OCI-LY1 (cell line): ENCODE measurements around the gene DUSP5.

Experiments
- H2AFZ ChIP-seq: fragments of 200-600 bp; sonication (generic), shearing (Covaris generic); 2 replicates; pipeline ENCODE4 v1.6.0; 2014; ENCODE audit warnings: antibody characterized with exemption, mild to moderate bottlenecking, low read length
- H3F3A ChIP-seq: fragments of 200-600 bp; sonication (generic), shearing (Covaris generic); 2 replicates; pipeline ENCODE4 v1.6.0; 2014; ENCODE audit warnings: mild to moderate bottlenecking, antibody characterized with exemption, low read length, moderate library complexity; ENCODE audit not compliant: insufficient read depth
- H3K27ac ChIP-seq: fragments of 200-600 bp; sonication (generic); 2 replicates; pipeline ENCODE4 v1.5.1; 2014; ENCODE audit warnings: low read length, mixed run types, mild to moderate bottlenecking, low read depth; ENCODE audit not compliant: poor library complexity, severe bottlenecking
- H3K27me3 ChIP-seq: fragments of 200-600 bp; sonication (generic); 2 replicates; pipeline ENCODE4 v1.6.0; 2014; ENCODE audit warnings: antibody characterized with exemption, mild to moderate bottlenecking, low read length, moderate library complexity; ENCODE audit not compliant: insufficient read depth
- H3K36me3 ChIP-seq: fragments of 200-600 bp; sonication (generic); 2 replicates; pipeline ENCODE4 v1.6.1; 2014; ENCODE audit warnings: mild to moderate bottlenecking, antibody characterized with exemption, low read length, moderate library complexity, mixed read lengths; ENCODE audit not compliant: insufficient read depth
- H3K4me1 ChIP-seq: fragments of 200-600 bp; sonication (generic); 2 replicates; pipeline ENCODE4 v1.5.1; 2014; ENCODE audit warnings: mild to moderate bottlenecking, low read length, moderate library complexity; ENCODE audit not compliant: insufficient read depth, severe bottlenecking
- H3K4me2 ChIP-seq: fragments of 200-600 bp; sonication (generic), shearing (Covaris generic); 2 replicates; pipeline ENCODE4 v1.6.1; 2014; ENCODE audit warnings: low read length
- H3K4me3 ChIP-seq: fragments of 200-600 bp; sonication (generic); 2 replicates; pipeline ENCODE4 v1.5.1; 2014; ENCODE audit warnings: low read length, low read depth, mild to moderate bottlenecking, mixed read lengths; ENCODE audit not compliant: poor library complexity, severe bottlenecking
- H3K79me2 ChIP-seq: fragments of 200-600 bp; shearing (Covaris generic); 2 replicates; pipeline ENCODE4 v1.6.1; 2016; ENCODE audit warnings: mixed run types, low read length, mixed read lengths; ENCODE audit not compliant: insufficient read depth
- H3K9ac ChIP-seq: fragments of 200-600 bp; sonication (generic), shearing (Covaris generic); 2 replicates; pipeline ENCODE4 v1.6.1; 2014; ENCODE audit warnings: mild to moderate bottlenecking, low read length, mixed read lengths
- H3K9me2 ChIP-seq: fragments of 200-600 bp; sonication (generic), shearing (Covaris generic); 2 replicates; pipeline ENCODE4 v1.6.1; 2014; ENCODE audit warnings: low read depth, mild to moderate bottlenecking, low read length, mixed read lengths
- H3K9me3 ChIP-seq: fragments of 200-600 bp; shearing (Covaris generic); 2 replicates; pipeline ENCODE4 v1.6.1; 2014; ENCODE audit warnings: low read length, mixed read lengths
- H4K20me1 ChIP-seq: fragments of 200-600 bp; sonication (generic), shearing (Covaris generic); 2 replicates; pipeline ENCODE4 v1.6.0; 2016; ENCODE audit warnings: mild to moderate bottlenecking, low read length; ENCODE audit not compliant: insufficient read depth
- EZH2 ChIP-seq: fragments of 200-600 bp; sonication (generic), shearing (Covaris generic); IDR thresholded peaks from 2 replicates; pipeline ENCODE4 v1.8.0; 2017; ENCODE audit warnings: borderline replicate concordance, mixed run types, mild to moderate bottlenecking, antibody characterized with exemption, low read length, moderate library complexity, mixed read lengths
- TF ChIP-seq, protein P1 (sequence below): fragments of 200-600 bp; sonication (generic), shearing (Covaris generic); IDR thresholded peaks from 2 replicates; pipeline ENCODE4 v1.5.1; 2017; ENCODE audit warnings: mild to moderate bottlenecking, antibody characterized with exemption, low read length, moderate library complexity, mixed read lengths

DUSP5 gene

DNA sequence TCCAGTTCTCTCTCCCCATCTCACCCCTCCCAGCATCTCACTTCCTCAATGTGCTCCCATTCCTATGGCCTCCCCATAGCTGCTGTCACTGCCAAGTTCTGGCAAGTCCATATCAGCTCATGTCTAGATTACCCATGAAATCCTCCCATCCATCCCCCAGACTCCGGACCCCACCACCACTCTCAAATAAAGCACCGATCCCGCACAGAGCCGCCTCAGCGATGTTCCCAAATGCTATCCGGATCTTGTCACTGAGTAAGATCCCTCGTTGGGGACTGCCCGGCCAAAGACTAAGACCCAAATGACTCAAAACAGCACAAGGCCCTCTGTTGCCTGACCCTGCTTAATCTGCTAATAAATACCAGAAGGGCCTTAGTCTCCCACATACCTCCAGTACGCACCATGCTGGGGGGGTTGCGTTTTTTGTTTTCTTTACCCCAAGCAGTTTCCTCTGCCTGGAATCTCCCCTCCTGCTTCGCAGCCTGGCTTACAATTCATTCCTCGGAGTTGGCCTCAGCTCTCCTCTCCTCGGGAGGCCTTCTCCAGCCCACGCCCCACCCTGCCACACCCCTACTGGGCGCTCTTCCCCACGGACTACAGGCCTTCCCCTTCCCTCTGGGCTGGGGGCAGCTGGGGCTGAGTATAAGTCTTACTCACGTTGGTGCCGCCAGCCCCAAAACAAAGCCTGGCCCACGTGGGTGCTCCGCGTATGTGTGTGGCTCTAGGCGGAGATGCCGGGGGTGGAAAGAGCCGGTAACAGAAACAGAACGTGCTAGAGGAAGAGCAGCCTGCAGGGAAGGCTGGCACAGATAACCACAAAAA is 1.8 kb upstream of the DUSP5 start:
- Histone ChIP-seq H3K9me3 (no peaks in the 10 kb centered on the region), H3K9me2 (no peaks in the 10 kb centered on the region), H3K4me3 (peak overlapping the region; percentile 84), H3K79me2 (no peaks in the 10 kb centered on the region), H4K20me1 (no peaks in the 10 kb centered on the region), H3K27me3 (peaks cover 8% of the 10 kb centered on the region; the same call in 1 of the 2 replicates), H2AFZ (no peak overlapping the region), H3K36me3 (no peaks in the 10 kb centered on the region), H3K9ac (peak overlapping the region; percentile 77; the same call in 1 of the 2 replicates), H3K4me1 (peaks cover 45% of the 10 kb centered on the region), H3F3A (no peaks in the 10 kb centered on the region), H3K27ac (no peak overlapping the region), H3K4me2 (peak overlapping the region; percentile 69)
- TF ChIP-seq EZH2, result no peak
- TF ChIP-seq, protein P1, sequence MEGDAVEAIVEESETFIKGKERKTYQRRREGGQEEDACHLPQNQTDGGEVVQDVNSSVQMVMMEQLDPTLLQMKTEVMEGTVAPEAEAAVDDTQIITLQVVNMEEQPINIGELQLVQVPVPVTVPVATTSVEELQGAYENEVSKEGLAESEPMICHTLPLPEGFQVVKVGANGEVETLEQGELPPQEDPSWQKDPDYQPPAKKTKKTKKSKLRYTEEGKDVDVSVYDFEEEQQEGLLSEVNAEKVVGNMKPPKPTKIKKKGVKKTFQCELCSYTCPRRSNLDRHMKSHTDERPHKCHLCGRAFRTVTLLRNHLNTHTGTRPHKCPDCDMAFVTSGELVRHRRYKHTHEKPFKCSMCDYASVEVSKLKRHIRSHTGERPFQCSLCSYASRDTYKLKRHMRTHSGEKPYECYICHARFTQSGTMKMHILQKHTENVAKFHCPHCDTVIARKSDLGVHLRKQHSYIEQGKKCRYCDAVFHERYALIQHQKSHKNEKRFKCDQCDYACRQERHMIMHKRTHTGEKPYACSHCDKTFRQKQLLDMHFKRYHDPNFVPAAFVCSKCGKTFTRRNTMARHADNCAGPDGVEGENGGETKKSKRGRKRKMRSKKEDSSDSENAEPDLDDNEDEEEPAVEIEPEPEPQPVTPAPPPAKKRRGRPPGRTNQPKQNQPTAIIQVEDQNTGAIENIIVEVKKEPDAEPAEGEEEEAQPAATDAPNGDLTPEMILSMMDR, result no peak

DNA sequence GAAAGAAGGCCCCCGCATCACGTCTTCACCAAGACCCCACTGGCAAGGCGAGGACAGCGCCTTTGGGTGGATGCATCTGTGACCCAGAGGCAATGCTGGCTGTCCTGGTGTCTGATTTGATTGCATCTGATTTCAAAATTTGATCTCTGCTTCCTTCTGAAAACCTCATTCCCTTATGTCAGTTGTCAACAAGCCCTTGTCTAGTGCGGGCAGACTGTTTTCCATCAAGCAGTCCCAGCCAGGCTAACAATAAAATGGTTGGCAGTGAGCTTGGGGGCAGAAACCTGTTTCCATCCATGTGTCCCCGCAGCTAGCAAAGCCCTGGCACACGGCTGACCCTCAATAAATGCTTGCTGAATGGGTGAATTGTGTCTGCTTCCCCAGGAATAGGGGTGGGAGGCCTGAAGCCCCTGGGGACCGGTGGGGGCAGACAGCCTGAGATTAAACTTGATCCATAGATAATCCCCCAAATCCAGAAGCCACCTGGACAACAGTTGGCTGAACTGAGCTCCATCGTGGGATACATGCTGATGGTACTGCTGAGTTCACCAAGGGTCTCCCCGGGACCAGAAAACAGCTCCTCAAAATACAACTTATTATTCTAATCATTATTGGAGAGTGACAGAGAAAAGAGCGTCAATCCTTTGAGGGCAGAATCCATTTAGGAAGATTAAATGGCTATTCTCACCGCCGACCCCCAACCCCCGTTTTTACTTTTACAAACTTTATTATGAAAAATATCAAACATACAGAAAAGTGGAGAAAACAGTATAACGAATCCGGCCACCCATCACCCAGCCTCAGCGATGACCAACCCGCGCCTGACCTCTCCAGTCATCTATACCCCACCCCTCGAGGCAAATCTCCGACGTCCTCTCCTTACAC is 912 bp upstream of the DUSP5 start:
- Histone ChIP-seq H3K36me3 (no peaks in the 10 kb centered on the region), H3F3A (no peaks in the 10 kb centered on the region), H3K4me1 (peaks cover 45% of the 10 kb centered on the region), H3K9ac (peak overlapping the region; percentile 77), H3K9me2 (no peaks in the 10 kb centered on the region), H3K4me3 (peak overlapping the region; percentile 84), H3K79me2 (no peaks in the 10 kb centered on the region), H3K27ac (no peak overlapping the region), H3K4me2 (peak overlapping the region; percentile 69), H3K27me3 (peaks cover 10% of the 10 kb centered on the region; the same call in 1 of the 2 replicates), H4K20me1 (no peaks in the 10 kb centered on the region), H2AFZ (no peak overlapping the region), H3K9me3 (no peaks in the 10 kb centered on the region)
- TF ChIP-seq, protein P1, result no peak
- no peak for TF ChIP-seq EZH2

DNA sequence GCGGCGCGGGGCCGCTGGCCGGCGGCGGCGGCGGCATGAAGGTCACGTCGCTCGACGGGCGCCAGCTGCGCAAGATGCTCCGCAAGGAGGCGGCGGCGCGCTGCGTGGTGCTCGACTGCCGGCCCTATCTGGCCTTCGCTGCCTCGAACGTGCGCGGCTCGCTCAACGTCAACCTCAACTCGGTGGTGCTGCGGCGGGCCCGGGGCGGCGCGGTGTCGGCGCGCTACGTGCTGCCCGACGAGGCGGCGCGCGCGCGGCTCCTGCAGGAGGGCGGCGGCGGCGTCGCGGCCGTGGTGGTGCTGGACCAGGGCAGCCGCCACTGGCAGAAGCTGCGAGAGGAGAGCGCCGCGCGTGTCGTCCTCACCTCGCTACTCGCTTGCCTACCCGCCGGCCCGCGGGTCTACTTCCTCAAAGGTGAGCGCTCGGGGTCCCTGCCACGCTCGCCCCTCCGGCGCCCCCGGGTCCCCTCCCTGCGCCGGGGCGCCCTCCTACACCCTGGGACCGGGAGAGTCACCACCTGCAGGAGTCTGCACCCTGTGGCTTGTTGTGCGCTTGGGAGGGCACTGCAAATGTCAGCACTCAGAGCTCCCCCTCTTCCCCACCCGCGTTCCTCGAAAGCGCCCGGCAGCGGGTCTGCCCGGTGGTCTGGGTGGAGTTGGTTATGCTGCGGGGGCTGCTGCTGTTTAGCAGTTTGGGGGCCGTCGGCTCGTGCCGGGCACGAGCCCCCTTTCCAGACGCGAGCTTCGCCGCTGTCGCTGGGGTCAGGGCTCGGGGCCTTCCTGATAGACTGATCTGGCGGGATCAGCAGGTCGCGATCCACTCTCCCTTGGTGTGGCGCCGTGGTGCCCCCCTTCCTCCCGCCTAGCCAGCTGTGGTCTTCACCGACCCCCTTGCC is 627 bp downstream of the DUSP5 start:
- H3K4me2 ChIP-seq, result peak overlapping the region; percentile 69
- H3K27me3 ChIP-seq, result peaks cover 10% of the 10 kb centered on the region; the same call in 1 of the 2 replicates
- H3K36me3 ChIP-seq, result peaks cover under 1% of the 10 kb centered on the region; the same call in 1 of the 2 replicates
- H4K20me1 ChIP-seq, result no peaks in the 10 kb centered on the region
- H3K9ac ChIP-seq, result peak overlapping the region; percentile 46; the same call in 1 of the 2 replicates
- H3K9me2 ChIP-seq, result no peaks in the 10 kb centered on the region
- TF ChIP-seq EZH2, result no peak
- TF ChIP-seq, protein P1, result no peak
- no peak overlapping the region for H3K27ac ChIP-seq
- H3K4me3 ChIP-seq, result peak overlapping the region; percentile 84
- no peak overlapping the region for H2AFZ ChIP-seq
- no peaks in the 10 kb centered on the region for H3K79me2 ChIP-seq
- H3K9me3 ChIP-seq, result no peaks in the 10 kb centered on the region
- no peaks in the 10 kb centered on the region for H3F3A ChIP-seq
- peaks cover 47% of the 10 kb centered on the region for H3K4me1 ChIP-seq
